Measurements from ENCODE around the gene PDE7B.

DNA sequence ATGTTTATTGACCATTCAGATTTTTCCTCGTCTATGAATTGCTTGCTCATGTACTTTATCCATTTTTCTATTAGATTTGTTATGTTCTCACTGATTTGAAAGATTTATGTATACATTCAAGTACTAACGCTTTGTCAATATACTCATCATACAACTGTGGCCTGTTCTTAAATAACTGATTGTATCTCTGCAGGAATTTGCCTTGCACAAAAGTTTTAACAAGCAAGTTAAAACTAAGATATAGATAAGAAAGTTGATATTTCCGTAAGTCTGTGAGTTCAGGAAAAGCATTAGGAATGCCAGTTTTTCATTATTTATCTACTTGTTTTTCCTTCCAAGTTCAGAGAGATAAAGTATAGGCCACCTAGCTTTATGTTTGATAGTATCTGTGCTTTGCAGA lies 95.2 kb downstream of the PDE7B start:
- TF ChIP-seq, protein P1, sequence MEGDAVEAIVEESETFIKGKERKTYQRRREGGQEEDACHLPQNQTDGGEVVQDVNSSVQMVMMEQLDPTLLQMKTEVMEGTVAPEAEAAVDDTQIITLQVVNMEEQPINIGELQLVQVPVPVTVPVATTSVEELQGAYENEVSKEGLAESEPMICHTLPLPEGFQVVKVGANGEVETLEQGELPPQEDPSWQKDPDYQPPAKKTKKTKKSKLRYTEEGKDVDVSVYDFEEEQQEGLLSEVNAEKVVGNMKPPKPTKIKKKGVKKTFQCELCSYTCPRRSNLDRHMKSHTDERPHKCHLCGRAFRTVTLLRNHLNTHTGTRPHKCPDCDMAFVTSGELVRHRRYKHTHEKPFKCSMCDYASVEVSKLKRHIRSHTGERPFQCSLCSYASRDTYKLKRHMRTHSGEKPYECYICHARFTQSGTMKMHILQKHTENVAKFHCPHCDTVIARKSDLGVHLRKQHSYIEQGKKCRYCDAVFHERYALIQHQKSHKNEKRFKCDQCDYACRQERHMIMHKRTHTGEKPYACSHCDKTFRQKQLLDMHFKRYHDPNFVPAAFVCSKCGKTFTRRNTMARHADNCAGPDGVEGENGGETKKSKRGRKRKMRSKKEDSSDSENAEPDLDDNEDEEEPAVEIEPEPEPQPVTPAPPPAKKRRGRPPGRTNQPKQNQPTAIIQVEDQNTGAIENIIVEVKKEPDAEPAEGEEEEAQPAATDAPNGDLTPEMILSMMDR (IDR thresholded peaks at IDR 0.05; ENCODE audit: low read length) = no peak
- TF ChIP-seq EZH2 (IDR thresholded peaks at IDR 0.05; ENCODE audit: borderline replicate concordance, low read length) = no peak

Measured in OCI-LY1 (cell line).